ENCODE measurements around the gene TAMALIN. TPM values are rescaled to one million over a fixed set of nuclear protein-coding genes. Genes with fewer than 3 reads are reported as not detected.
A peak's percentile ranks its signal among the peaks of the same experiment; 100 is the strongest.
"Not testable (repeated sequence)": the region's sequence is repeated elsewhere in the genome, so short reads cannot be mapped to it uniquely, and the experiment has no call there.

The TAMALIN gene
- total RNA-seq, 1 donor = 4.7 TPM

DNA sequence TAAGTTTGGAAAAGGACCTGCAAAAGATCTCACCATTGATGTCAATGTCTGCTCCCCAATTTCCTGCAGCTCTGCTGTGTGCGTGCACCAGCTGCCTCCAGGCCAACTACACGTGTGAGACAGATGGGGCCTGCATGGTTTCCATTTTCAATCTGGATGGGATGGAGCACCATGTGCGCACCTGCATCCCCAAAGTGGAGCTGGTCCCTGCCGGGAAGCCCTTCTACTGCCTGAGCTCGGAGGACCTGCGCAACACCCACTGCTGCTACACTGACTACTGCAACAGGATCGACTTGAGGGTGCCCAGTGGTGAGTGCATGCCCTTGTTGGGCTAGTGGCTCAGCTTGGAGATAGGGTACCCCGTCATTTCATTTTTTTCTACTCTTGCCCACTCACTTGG lies 31.6 kb upstream of the TAMALIN start:
- Histone ChIP-seq H3K27me3 (ENCODE audit: insufficient read depth, low read length) (no peaks in the 10 kb centered on the region), H2AFZ (ENCODE audit: low read length) (no peak overlapping the region), H3K36me3 (ENCODE audit: insufficient read depth, low read length) (peaks cover 18% of the 10 kb centered on the region), H3K4me2 (ENCODE audit: insufficient read depth, low read length) (no peak overlapping the region), H3K9me3 (ENCODE audit: low read depth, low read length) (no peaks in the 10 kb centered on the region), H4K20me1 (ENCODE audit: insufficient read depth, low read length) (peaks cover 16% of the 10 kb centered on the region), H3K79me2 (ENCODE audit: insufficient read depth, low read length) (peaks cover 29% of the 10 kb centered on the region), H3K4me3 (ENCODE audit: insufficient read depth, low read length) (no peak overlapping the region), H3K4me1 (ENCODE audit: insufficient read depth, low read length) (peaks cover 77% of the 10 kb centered on the region), H3K27ac (ENCODE audit: low read depth, low read length) (no peak overlapping the region)
- TF ChIP-seq, protein P1, sequence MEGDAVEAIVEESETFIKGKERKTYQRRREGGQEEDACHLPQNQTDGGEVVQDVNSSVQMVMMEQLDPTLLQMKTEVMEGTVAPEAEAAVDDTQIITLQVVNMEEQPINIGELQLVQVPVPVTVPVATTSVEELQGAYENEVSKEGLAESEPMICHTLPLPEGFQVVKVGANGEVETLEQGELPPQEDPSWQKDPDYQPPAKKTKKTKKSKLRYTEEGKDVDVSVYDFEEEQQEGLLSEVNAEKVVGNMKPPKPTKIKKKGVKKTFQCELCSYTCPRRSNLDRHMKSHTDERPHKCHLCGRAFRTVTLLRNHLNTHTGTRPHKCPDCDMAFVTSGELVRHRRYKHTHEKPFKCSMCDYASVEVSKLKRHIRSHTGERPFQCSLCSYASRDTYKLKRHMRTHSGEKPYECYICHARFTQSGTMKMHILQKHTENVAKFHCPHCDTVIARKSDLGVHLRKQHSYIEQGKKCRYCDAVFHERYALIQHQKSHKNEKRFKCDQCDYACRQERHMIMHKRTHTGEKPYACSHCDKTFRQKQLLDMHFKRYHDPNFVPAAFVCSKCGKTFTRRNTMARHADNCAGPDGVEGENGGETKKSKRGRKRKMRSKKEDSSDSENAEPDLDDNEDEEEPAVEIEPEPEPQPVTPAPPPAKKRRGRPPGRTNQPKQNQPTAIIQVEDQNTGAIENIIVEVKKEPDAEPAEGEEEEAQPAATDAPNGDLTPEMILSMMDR (IDR thresholded peaks at IDR 0.05; ENCODE audit: extremely low read depth, low read depth, low read length) = no peak
- DNase-seq (ENCODE audit: insufficient read length, low spot score, missing footprints) = no peak

DNA sequence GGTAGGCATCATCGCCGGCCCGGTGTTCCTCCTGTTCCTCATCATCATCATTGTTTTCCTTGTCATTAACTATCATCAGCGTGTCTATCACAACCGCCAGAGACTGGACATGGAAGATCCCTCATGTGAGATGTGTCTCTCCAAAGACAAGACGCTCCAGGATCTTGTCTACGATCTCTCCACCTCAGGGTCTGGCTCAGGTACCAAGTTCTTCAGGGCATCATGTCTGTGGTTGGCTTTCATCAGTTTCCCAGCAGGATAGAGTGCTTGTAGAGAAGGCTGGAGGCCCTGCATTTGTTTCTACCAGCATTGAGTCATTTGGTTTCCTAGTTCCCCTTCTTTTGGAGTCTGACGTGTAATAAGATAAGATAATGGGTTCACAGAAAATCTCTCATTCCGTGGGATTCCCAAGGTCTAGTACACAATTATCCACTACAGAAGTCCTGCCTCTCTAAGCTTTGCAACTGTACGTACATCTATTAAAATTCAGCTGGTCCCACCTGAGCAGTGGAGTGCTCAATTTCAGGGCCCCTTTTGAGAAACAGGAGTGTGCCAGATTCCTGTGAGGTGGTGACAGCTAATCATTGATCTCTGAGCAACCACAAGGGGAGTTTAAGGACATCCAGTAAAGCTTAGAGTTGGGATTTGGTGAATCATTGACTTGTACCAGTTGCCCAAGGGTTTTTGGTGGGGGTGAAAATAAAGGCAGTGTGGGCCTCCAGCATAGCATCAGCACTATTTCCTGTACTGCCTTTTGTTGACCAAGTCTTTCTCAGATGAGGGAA lies 30.2 kb upstream of the TAMALIN start:
- TF ChIP-seq, protein P1 (IDR thresholded peaks at IDR 0.05; ENCODE audit: extremely low read depth, low read depth, low read length) = peak; percentile 11
- Histone ChIP-seq H4K20me1 (ENCODE audit: insufficient read depth, low read length) (peaks cover 18% of the 10 kb centered on the region), H3K9me3 (ENCODE audit: low read depth, low read length) (no peaks in the 10 kb centered on the region), H2AFZ (ENCODE audit: low read length) (no peak overlapping the region), H3K4me2 (ENCODE audit: insufficient read depth, low read length) (no peak overlapping the region), H3K27ac (ENCODE audit: low read depth, low read length) (peak overlapping the region; percentile 54), H3K36me3 (ENCODE audit: insufficient read depth, low read length) (peaks cover 27% of the 10 kb centered on the region), H3K4me3 (ENCODE audit: insufficient read depth, low read length) (no peak overlapping the region), H3K4me1 (ENCODE audit: insufficient read depth, low read length) (peaks cover 68% of the 10 kb centered on the region), H3K79me2 (ENCODE audit: insufficient read depth, low read length) (peaks cover 23% of the 10 kb centered on the region), H3K27me3 (ENCODE audit: insufficient read depth, low read length) (no peaks in the 10 kb centered on the region)
- no peak for DNase-seq (ENCODE audit: insufficient read length, low spot score, missing footprints)

DNA sequence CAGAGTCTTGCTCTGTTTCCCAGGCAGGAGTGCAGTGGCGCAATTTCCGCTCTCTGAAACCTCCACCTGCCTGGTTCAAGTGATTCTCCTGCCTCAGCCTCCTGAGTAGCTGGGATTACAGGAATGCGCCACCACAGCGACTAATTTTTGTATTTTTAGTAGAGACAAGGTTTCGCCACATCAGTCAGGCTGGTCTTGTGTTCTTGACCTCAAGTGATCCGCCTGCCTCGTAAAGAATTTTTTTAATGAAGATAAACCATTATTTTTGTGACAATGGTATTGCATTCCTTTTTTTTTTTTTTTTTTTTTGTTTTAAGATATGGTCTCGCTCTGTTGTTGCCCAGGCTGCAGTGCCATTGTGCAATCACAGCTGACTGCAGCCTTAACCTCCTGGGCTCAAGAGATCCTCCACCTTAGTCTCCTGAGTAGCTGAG lies 29.4 kb upstream of the TAMALIN start:
- TF ChIP-seq, protein P1 (IDR thresholded peaks at IDR 0.05; ENCODE audit: extremely low read depth, low read depth, low read length) = no peak
- peaks cover 60% of the 10 kb centered on the region for H3K4me1 ChIP-seq (ENCODE audit: insufficient read depth, low read length)
- H3K79me2 ChIP-seq (ENCODE audit: insufficient read depth, low read length) = peaks cover 21% of the 10 kb centered on the region

DNA sequence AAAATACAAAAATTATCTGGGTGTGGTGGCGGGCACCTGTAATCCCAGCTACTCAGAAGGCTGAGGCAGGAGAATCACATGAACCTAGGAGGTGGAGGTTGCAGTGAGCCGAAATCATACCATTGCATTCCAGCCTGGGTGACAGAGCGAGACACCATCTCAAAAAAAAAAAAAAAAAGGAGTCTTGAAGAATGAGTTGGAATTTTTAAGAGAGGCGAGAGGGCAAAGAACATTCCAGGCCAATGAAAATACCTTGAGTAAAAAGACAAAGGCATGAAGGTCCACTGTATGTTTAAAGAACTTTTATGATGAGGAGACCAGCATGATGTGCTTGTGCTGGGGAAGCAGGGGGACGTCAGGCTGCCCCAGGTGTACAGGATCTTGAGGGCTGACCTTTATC lies 27.4 kb upstream of the TAMALIN start:
- Histone ChIP-seq H3K4me2 (ENCODE audit: insufficient read depth, low read length) (peak overlapping the region; percentile 37), H3K79me2 (ENCODE audit: insufficient read depth, low read length) (peaks cover 14% of the 10 kb centered on the region), H3K36me3 (ENCODE audit: insufficient read depth, low read length) (peaks cover 52% of the 10 kb centered on the region), H3K27ac (ENCODE audit: low read depth, low read length) (peak overlapping the region; percentile 57), H4K20me1 (ENCODE audit: insufficient read depth, low read length) (peaks cover 12% of the 10 kb centered on the region), H3K4me1 (ENCODE audit: insufficient read depth, low read length) (peaks cover 41% of the 10 kb centered on the region)
- H3K9me3 ChIP-seq (ENCODE audit: low read depth, low read length); H2AFZ ChIP-seq (ENCODE audit: low read length); DNase-seq (ENCODE audit: insufficient read length, low spot score, missing footprints); H3K4me3 ChIP-seq (ENCODE audit: insufficient read depth, low read length); H3K27me3 ChIP-seq (ENCODE audit: insufficient read depth, low read length): not testable (repeated sequence)

More for the DNA sequence above, 29.4 kb upstream of the TAMALIN start:
- Histone ChIP-seq H3K36me3 (ENCODE audit: insufficient read depth, low read length) (peaks cover 35% of the 10 kb centered on the region), H3K4me3 (ENCODE audit: insufficient read depth, low read length) (no peak overlapping the region), H2AFZ (ENCODE audit: low read length) (no peak overlapping the region), H3K9me3 (ENCODE audit: low read depth, low read length) (no peaks in the 10 kb centered on the region), H4K20me1 (ENCODE audit: insufficient read depth, low read length) (peaks cover 18% of the 10 kb centered on the region), H3K4me2 (ENCODE audit: insufficient read depth, low read length) (no peak overlapping the region), H3K27ac (ENCODE audit: low read depth, low read length) (peak overlapping the region; percentile 54), H3K27me3 (ENCODE audit: insufficient read depth, low read length) (no peaks in the 10 kb centered on the region)
- no peak for DNase-seq (ENCODE audit: insufficient read length, low spot score, missing footprints)

Data from osteoblast (primary cell).